22Rv1 (cell line): ENCODE data around the gene TAGAP.

ENCODE experiments used
- CTCF ChIP-seq: fragments of 450-650 bp; IDR thresholded peaks from 2 replicates; pipeline ENCODE4 v1.5.1; 2017; ENCODE audit warnings: mild to moderate bottlenecking
- ZFX ChIP-seq: fragments of 450-650 bp; IDR thresholded peaks from 2 replicates; pipeline ENCODE4 v1.6.1; 2017; ENCODE audit warnings: antibody characterized with exemption, borderline replicate concordance

- TF ChIP-seq CTCF (no peak), ZFX (no peak)
Measured at GRCh38 chr6:159033160-159034049, 11.4 kb downstream of the TAGAP start.
